Eye (tissue), 1 donor: ENCODE results near the gene HEPACAM.
A peak's percentile ranks its signal among the peaks of the same experiment; 100 is the strongest.

Source experiments
- DNase-seq: peaks from one replicate; pipeline ENCODE4 v3.0.0-alpha.2; 2015

HEPACAM gene

GRCh38 chr11:124898711-124899110 lies 37.1 kb downstream of the HEPACAM start:
- peak; percentile 71 for DNase-seq

- DNase-seq: peak; percentile 30
Measured at GRCh38 chr11:124898263-124898680, 37.6 kb downstream of the HEPACAM start.

GRCh38 chr11:124897674-124898262 lies 38.1 kb downstream of the HEPACAM start, which contains the start of gene ROBO4:
Gene ROBO4, minus strand, starts transcription at chr11:124897865. Its CDS starts 70 bp downstream, at chr11:124897795.
- no peak for DNase-seq

GRCh38 chr11:124896821-124897391 lies 38.9 kb downstream of the HEPACAM start:
- DNase-seq: no peak

GRCh38 chr11:124896071-124896750 lies 39.6 kb downstream of the HEPACAM start:
- DNase-seq: no peak

GRCh38 chr11:124895471-124895971 lies 40.3 kb downstream of the HEPACAM start:
- DNase-seq: no peak

- DNase-seq: no peak
Measured at GRCh38 chr11:124894606-124895430, 41.0 kb downstream of the HEPACAM start.

- no peak for DNase-seq
Measured at GRCh38 chr11:124893781-124894401, 42.0 kb downstream of the HEPACAM start.

GRCh38 chr11:124892750-124893454 lies 42.9 kb downstream of the HEPACAM start:
- DNase-seq: no peak

GRCh38 chr11:124892146-124892545 lies 43.7 kb downstream of the HEPACAM start:
- no peak for DNase-seq

- DNase-seq: peak; percentile 67
Measured at GRCh38 chr11:124891373-124891861, 44.4 kb downstream of the HEPACAM start.

- no peak for DNase-seq
Measured at GRCh38 chr11:124890683-124891372, 45.0 kb downstream of the HEPACAM start.

GRCh38 chr11:124890151-124890550 lies 45.7 kb downstream of the HEPACAM start:
- DNase-seq: no peak

GRCh38 chr11:124889191-124890091 lies 46.4 kb downstream of the HEPACAM start:
- DNase-seq: no peak

GRCh38 chr11:124887667-124888013 lies 48.2 kb downstream of the HEPACAM start:
- no peak for DNase-seq

- DNase-seq: no peak
Measured at GRCh38 chr11:124886978-124887666, 48.7 kb downstream of the HEPACAM start.

- no peak for DNase-seq
Measured at GRCh38 chr11:124886476-124886875, 49.4 kb downstream of the HEPACAM start.

- no peak for DNase-seq
Measured at GRCh38 chr11:124884869-124885479, 50.9 kb downstream of the HEPACAM start.

- DNase-seq: no peak
Measured at GRCh38 chr11:124884340-124884739, 51.5 kb downstream of the HEPACAM start.
